Prostate gland (tissue), 2 donors: ENCODE data around the gene TYW3. TPM values are rescaled to one million over a fixed set of nuclear protein-coding genes. Genes with fewer than 3 reads are reported as not detected.
A peak's percentile ranks its signal among the peaks of the same experiment; 100 is the strongest.

Experiments
- DNase-seq: peaks from one replicate; pipeline ENCODE4 v3.0.0-alpha.2; 2019; ENCODE audit warnings: low spot score
- H3K27ac ChIP-seq, 2 donors: fragments of 200-600 bp; sonication (generic); 2 replicates each; pipeline ENCODE4 v1.5.1; 2017 to 2019
- H3K27me3 ChIP-seq: fragments of 200-600 bp; sonication (generic); replicated peaks from 2 replicates; pipeline ENCODE4 v1.5.1; 2019; ENCODE audit not compliant: insufficient read depth
- H3K36me3 ChIP-seq, 2 donors: fragments of 200-600 bp; sonication (generic); 1 replicate in 1 of 2; 2 replicates in 1 of 2; pipeline versions ENCODE4 v1.5.1 to v1.8.1; 2017 to 2019
- H3K4me1 ChIP-seq: fragments of 200-600 bp; sonication (generic); replicated peaks from 2 replicates; pipeline ENCODE4 v1.5.1; 2019
- H3K4me3 ChIP-seq, 2 donors: fragments of 200-600 bp; sonication (generic); 2 replicates each; pipeline ENCODE4 v1.5.1; 2017 to 2019
- H3K9me3 ChIP-seq: fragments of 200-600 bp; sonication (generic); 2 replicates; pipeline ENCODE4 v1.5.1; 2017
- POLR2A ChIP-seq: fragments of 450-650 bp; IDR thresholded peaks from one replicate; pipeline ENCODE4 v1.6.1; 2016; ENCODE audit warnings: antibody characterized with exemption, mild to moderate bottlenecking
- POLR2AphosphoS5 ChIP-seq: sonication (generic); formaldehyde crosslinking; IDR thresholded peaks from one replicate; pipeline ENCODE4 v1.6.1; 2017; ENCODE audit warnings: antibody characterized with exemption
- WGBS: methylation state at CpG from one replicate; pipeline ENCODE4 v1.1.5; 2018; 5-methylcytosine and 5-hydroxymethylcytosine counted together
- intact Hi-C: fragments of 100-400 bp; cut with DNase I; formaldehyde crosslinking; loops from one replicate; pipeline ENCODE4 v1.14.2; 2022
- total RNA-seq, 2 donors: library from RNA; depleted of rRNA; stranded (reverse); fragments of >200 nt; gene quantifications; one replicate each; pipeline ENCODE4 v1.1.0, GENCODE V29; 2016
- TF ChIP-seq, protein P1 (sequence below), 4 experiments: fragments of 200-600 bp in 2 of 4; fragments of 450-650 bp in 2 of 4; sonication (generic) in 2 of 4; IDR thresholded peaks; 1 replicate in 3 of 4; 2 replicates in 1 of 4; pipeline ENCODE4 v1.5.1; 2016 to 2019; ENCODE audit warnings: antibody characterized with exemption in 4 of 4, mild to moderate bottlenecking in 2 of 4, moderate library complexity in 2 of 4

The TYW3 gene
- total RNA-seq, 2 donors from 2014 or later, result 15.8 to 16.1 TPM

DNA sequence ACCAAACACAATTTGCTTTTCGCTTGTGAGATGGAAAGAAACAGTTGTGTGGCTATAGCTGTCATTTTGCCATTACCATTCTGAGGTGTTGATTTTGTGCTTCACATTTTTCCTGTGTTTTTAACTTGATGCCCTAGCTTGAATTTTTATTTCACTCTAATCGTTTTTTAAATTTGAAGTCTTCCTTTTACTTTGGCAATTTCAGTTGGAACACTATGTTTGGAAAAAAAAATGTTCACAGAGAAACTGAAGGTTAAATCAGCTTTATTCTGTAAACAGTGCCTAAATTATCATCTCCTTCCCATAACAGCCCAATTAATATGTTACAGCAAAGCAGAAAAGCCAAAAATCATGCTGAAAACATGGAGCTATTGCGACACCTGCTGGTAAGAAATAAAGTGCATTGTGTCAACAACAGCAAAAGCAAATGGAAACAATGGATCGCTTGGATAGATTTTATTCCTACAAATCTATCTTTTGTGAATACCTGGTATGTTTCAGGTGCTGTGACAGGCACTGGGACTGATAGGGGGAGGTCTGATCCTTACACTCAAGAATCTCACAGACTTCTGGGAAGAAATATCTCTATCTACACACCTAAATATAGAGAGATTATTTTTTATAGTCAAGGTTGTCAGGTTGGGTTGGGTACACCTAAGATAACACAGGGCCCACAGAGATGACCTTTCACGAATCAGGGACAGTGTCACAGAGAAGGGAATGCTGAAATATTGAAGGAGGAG lies 43.2 kb upstream of the TYW3 start:
- TF ChIP-seq POLR2AphosphoS5 (peak; percentile 46), POLR2A (no peak)
- TF ChIP-seq, protein P1, sequence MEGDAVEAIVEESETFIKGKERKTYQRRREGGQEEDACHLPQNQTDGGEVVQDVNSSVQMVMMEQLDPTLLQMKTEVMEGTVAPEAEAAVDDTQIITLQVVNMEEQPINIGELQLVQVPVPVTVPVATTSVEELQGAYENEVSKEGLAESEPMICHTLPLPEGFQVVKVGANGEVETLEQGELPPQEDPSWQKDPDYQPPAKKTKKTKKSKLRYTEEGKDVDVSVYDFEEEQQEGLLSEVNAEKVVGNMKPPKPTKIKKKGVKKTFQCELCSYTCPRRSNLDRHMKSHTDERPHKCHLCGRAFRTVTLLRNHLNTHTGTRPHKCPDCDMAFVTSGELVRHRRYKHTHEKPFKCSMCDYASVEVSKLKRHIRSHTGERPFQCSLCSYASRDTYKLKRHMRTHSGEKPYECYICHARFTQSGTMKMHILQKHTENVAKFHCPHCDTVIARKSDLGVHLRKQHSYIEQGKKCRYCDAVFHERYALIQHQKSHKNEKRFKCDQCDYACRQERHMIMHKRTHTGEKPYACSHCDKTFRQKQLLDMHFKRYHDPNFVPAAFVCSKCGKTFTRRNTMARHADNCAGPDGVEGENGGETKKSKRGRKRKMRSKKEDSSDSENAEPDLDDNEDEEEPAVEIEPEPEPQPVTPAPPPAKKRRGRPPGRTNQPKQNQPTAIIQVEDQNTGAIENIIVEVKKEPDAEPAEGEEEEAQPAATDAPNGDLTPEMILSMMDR (IDR thresholded peaks at IDR 0.05), result peak; percentile 68 to 88 (median 84)
- intact Hi-C loops, result no loop called here
- no peaks in the 10 kb centered on the region for H3K9me3 ChIP-seq
- no peaks in the 10 kb centered on the region for H3K36me3 ChIP-seq
- peak; percentile 55 for DNase-seq
- WGBS, result 14% methylated on average over 5 of the region's 5 CpGs
- H3K27me3 ChIP-seq, result no peaks in the 10 kb centered on the region
- H3K4me3 ChIP-seq, result no peak overlapping the region
- no peak overlapping the region for H3K27ac ChIP-seq
- no peaks in the 10 kb centered on the region for H3K4me1 ChIP-seq

DNA sequence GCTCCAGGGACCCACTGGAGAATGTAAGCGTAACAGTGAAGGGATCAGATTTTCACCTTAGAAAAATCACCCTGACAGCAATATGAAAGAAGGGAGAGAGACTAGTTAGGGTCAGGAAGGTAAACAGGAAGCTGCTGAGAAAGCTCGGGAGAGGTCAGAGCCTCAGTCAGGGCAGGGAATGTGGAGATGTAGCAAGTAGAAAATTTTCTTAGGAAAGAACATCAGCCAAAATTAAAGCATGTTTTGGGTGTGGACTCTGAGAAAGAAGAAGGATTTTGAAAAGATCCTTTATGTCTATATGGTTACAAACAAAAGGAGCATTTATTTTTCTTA lies 42.6 kb upstream of the TYW3 start:
- Histone ChIP-seq H3K27me3 (no peaks in the 10 kb centered on the region), H3K36me3 (no peaks in the 10 kb centered on the region), H3K27ac (no peak overlapping the region), H3K4me1 (no peaks in the 10 kb centered on the region), H3K9me3 (no peaks in the 10 kb centered on the region), H3K4me3 (no peak overlapping the region)
- WGBS, result 47% methylated on average over 2 of the region's 2 CpGs
- DNase-seq, result no peak
- no peak for TF ChIP-seq POLR2AphosphoS5
- no peak for TF ChIP-seq POLR2A
- TF ChIP-seq, protein P1 (IDR thresholded peaks at IDR 0.05), result no peak
- intact Hi-C loops, result no loop called here

DNA sequence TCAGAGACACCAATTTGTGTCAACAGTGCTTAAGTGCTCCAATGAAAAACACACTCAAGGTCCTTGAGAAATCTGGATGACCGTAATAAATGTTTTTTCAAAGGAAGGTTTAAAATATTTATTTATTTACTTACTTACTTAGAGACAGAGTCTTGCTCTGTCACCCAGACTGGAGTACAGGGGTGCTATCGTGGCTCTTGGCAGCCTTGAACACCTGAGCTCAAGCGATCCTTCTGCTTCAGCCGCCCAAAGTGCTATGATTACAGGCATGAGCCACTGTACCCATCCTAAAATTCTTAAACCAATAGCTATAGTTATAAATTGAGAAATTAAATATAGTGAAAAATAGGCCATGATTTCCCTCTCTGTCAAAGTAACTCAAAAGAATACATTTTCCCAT lies 42.0 kb upstream of the TYW3 start:
- Histone ChIP-seq H3K27ac (no peak overlapping the region), H3K4me1 (no peaks in the 10 kb centered on the region), H3K36me3 (no peaks in the 10 kb centered on the region), H3K4me3 (no peak overlapping the region), H3K27me3 (no peaks in the 10 kb centered on the region), H3K9me3 (no peaks in the 10 kb centered on the region)
- DNase-seq, result no peak
- TF ChIP-seq POLR2AphosphoS5 (no peak), POLR2A (no peak)
- TF ChIP-seq, protein P1 (IDR thresholded peaks at IDR 0.05), result no peak
- 92% methylated on average over 4 of the region's 4 CpGs for WGBS
- intact Hi-C loops, result no loop called here

DNA sequence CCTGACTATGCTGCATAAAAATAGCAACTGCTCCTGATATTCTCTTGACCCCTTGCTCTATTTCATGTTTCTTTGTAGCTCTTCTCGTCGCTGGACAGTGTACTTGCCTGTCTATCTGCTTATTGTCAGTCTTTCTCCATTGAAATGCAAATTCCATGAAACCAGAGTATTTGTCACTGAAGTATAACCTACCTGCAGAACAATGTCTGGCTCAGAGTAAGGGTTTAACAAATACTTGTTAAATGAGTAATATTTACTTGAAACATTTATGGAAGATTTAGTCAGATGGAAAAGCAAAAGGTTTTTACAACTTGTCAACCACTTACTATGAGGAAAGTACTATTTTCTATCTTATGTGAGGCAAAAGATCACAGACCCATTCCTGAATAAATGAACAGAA lies 39.5 kb upstream of the TYW3 start:
- intact Hi-C loops, result no loop called here
- H3K27ac ChIP-seq, result no peak overlapping the region
- H3K4me3 ChIP-seq, result no peak overlapping the region
- H3K4me1 ChIP-seq, result peaks cover 2% of the 10 kb centered on the region
- 42% methylated on average over 2 of the region's 2 CpGs for WGBS
- H3K36me3 ChIP-seq, result no peaks in the 10 kb centered on the region
- no peaks in the 10 kb centered on the region for H3K9me3 ChIP-seq
- DNase-seq, result no peak
- TF ChIP-seq, protein P1 (IDR thresholded peaks at IDR 0.05), result no peak
- TF ChIP-seq POLR2AphosphoS5, result no peak
- no peak for TF ChIP-seq POLR2A
- H3K27me3 ChIP-seq, result no peaks in the 10 kb centered on the region

DNA sequence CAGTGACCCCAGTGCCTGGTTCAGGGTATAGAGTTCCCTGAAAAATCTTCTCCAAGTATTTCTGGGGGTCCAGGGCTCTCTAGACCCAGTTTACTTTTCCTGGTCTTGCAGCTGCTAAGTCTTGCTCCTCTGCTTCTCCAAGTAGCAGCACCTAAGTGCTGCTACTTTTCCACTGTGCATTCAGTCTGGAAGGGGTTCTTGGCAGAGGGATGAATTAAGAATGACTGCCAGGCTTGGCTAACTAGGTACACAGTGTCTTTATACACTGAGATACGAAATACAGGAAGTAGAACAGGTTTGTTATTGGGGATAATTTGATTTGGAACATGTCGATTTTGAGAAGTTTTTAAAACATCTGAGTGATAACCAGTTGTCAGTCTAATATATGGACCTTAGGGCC lies 35.1 kb upstream of the TYW3 start:
- peak overlapping the region; percentile 19 to 50 for H3K27ac ChIP-seq
- H3K27me3 ChIP-seq, result no peaks in the 10 kb centered on the region
- TF ChIP-seq POLR2A, result no peak
- TF ChIP-seq POLR2AphosphoS5, result peak; percentile 35
- DNase-seq, result peak; percentile 13
- H3K36me3 ChIP-seq, result no peaks in the 10 kb centered on the region
- intact Hi-C loops, result no loop called here
- H3K4me1 ChIP-seq, result peaks cover 2% of the 10 kb centered on the region
- no peak overlapping the region for H3K4me3 ChIP-seq
- no peaks in the 10 kb centered on the region for H3K9me3 ChIP-seq
- WGBS, result 18% methylated on average over 2 of the region's 2 CpGs
